Hepatocyte (in vitro differentiated cells): ENCODE measurements around the gene SH3RF3.

Experiments
- EZH2 ChIP-seq: fragments of 200-600 bp; sonication (generic); IDR thresholded peaks from 2 replicates; pipeline ENCODE4 v1.6.1; 2016; ENCODE audit warnings: antibody characterized with exemption, mild to moderate bottlenecking, borderline replicate concordance
- EZH2phosphoT487 ChIP-seq: fragments of 200-600 bp; sonication (generic); IDR thresholded peaks from one replicate; pipeline ENCODE4 v1.6.1; 2018; ENCODE audit warnings: antibody characterized with exemption, mild to moderate bottlenecking, low read depth, moderate library complexity; ENCODE audit not compliant: unreplicated experiment, severe bottlenecking
- TF ChIP-seq, protein P1 (sequence below): fragments of 200-600 bp; sonication (generic); IDR thresholded peaks from 2 replicates; pipeline ENCODE4 v1.5.1; 2016; ENCODE audit warnings: antibody characterized with exemption, mild to moderate bottlenecking; ENCODE audit not compliant: poor library complexity

GRCh38 chr2:109214651-109215371 is 85.8 kb downstream of the SH3RF3 start:
- TF ChIP-seq, protein P1, sequence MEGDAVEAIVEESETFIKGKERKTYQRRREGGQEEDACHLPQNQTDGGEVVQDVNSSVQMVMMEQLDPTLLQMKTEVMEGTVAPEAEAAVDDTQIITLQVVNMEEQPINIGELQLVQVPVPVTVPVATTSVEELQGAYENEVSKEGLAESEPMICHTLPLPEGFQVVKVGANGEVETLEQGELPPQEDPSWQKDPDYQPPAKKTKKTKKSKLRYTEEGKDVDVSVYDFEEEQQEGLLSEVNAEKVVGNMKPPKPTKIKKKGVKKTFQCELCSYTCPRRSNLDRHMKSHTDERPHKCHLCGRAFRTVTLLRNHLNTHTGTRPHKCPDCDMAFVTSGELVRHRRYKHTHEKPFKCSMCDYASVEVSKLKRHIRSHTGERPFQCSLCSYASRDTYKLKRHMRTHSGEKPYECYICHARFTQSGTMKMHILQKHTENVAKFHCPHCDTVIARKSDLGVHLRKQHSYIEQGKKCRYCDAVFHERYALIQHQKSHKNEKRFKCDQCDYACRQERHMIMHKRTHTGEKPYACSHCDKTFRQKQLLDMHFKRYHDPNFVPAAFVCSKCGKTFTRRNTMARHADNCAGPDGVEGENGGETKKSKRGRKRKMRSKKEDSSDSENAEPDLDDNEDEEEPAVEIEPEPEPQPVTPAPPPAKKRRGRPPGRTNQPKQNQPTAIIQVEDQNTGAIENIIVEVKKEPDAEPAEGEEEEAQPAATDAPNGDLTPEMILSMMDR: no peak
- TF ChIP-seq EZH2phosphoT487: no peak
- no peak for TF ChIP-seq EZH2
